ENCODE results near the gene NDUFA7. TPM values are rescaled to one million over a fixed set of nuclear protein-coding genes. Genes with fewer than 3 reads are reported as not detected.

Gene NDUFA7
- 35.4 to 43.1 TPM (median 40.3 TPM) in 3 replicates for total RNA-seq

- peak; percentile 96 to 98 for DNase-seq (ENCODE audit: low spot score in 2 of 2, unreplicated experiment in 2 of 2)
- peak within 1 kb of the TSS; percentile 98 for H3K27ac Mint-ChIP-seq
- no peaks in the 10 kb centered on the region for H3K36me3 Mint-ChIP-seq
- H3K9me3 Mint-ChIP-seq, result no peaks in the 10 kb centered on the region
- TF ChIP-seq CTCF (IDR thresholded peaks at IDR 0.05; ENCODE audit: unreplicated experiment), result no peak
- H3K4me1 Mint-ChIP-seq, result peaks cover 27% of the 10 kb centered on the region
- no peaks in the 10 kb centered on the region for H3K27me3 Mint-ChIP-seq (ENCODE audit: low read depth)
- peak within 1 kb of the TSS; percentile 95 for H3K4me3 Mint-ChIP-seq
These were observed at the start of gene NDUFA7, which contains the start of gene RPS28 for GRCh38 chr19:8321067-8321985. TSS of gene NDUFA7 (minus strand) at chr19:8321375. CDS start at chr19:8321358, 17 bp downstream. TSS of gene RPS28 (plus strand) at chr19:8321496. CDS start at chr19:8321531, 35 bp downstream.

GRCh38 chr19:8370176-8371010 is 49.2 kb upstream of the NDUFA7 start:
- Mint-ChIP-seq H3K9me3 (no peaks in the 10 kb centered on the region), H3K27ac (no peak overlapping the region), H3K4me3 (no peak overlapping the region), H3K27me3 (ENCODE audit: low read depth) (peaks cover 18% of the 10 kb centered on the region), H3K4me1 (peaks cover 11% of the 10 kb centered on the region), H3K36me3 (peaks cover 12% of the 10 kb centered on the region)
- no peak for TF ChIP-seq CTCF (IDR thresholded peaks at IDR 0.05; ENCODE audit: unreplicated experiment)
- no peak for DNase-seq (ENCODE audit: low spot score in 2 of 2, unreplicated experiment in 2 of 2)

- peak overlapping the region; percentile 30 for H3K4me3 Mint-ChIP-seq
- DNase-seq (ENCODE audit: low spot score in 2 of 2, unreplicated experiment in 2 of 2), result peak; percentile 71 to 78
- no peak for TF ChIP-seq CTCF (IDR thresholded peaks at IDR 0.05; ENCODE audit: unreplicated experiment)
- H3K27ac Mint-ChIP-seq, result peak overlapping the region; percentile 76
- peaks cover 42% of the 10 kb centered on the region for H3K27me3 Mint-ChIP-seq (ENCODE audit: low read depth)
- no peaks in the 10 kb centered on the region for H3K9me3 Mint-ChIP-seq
- peaks cover 2% of the 10 kb centered on the region for H3K36me3 Mint-ChIP-seq
- peaks cover 25% of the 10 kb centered on the region for H3K4me1 Mint-ChIP-seq
These were observed 46.3 kb upstream of the NDUFA7 start for GRCh38 chr19:8367327-8368001.

GRCh38 chr19:8366961-8367326 is 45.8 kb upstream of the NDUFA7 start:
- peaks cover 47% of the 10 kb centered on the region for H3K27me3 Mint-ChIP-seq (ENCODE audit: low read depth)
- H3K4me3 Mint-ChIP-seq, result no peak overlapping the region

More at GRCh38 chr19:8366961-8367326, 45.8 kb upstream of the NDUFA7 start:
- DNase-seq (ENCODE audit: low spot score in 2 of 2, unreplicated experiment in 2 of 2), result peak in 1 of 2 experiments; percentile 23
- Mint-ChIP-seq H3K36me3 (peaks cover 2% of the 10 kb centered on the region), H3K27ac (peak overlapping the region; percentile 76), H3K4me1 (peaks cover 30% of the 10 kb centered on the region), H3K9me3 (no peaks in the 10 kb centered on the region)
- TF ChIP-seq CTCF (IDR thresholded peaks at IDR 0.05; ENCODE audit: unreplicated experiment), result no peak

All from mesothelial cell of epicardium (in vitro differentiated cells).